HG02884 (cell line): ENCODE measurements around the gene INCENP.
"Not testable (repeated sequence)": the region's sequence is repeated elsewhere in the genome, so short reads cannot be mapped to it uniquely, and the experiment has no call there.

Experiments used
- ATAC-seq: cut with Tn5 transposase; IDR thresholded peaks from one replicate; pipeline ENCODE4 v1.9.1; 2021; ENCODE audit warnings: mild to moderate bottlenecking, moderate library complexity; ENCODE audit not compliant: unreplicated experiment

INCENP gene

DNA sequence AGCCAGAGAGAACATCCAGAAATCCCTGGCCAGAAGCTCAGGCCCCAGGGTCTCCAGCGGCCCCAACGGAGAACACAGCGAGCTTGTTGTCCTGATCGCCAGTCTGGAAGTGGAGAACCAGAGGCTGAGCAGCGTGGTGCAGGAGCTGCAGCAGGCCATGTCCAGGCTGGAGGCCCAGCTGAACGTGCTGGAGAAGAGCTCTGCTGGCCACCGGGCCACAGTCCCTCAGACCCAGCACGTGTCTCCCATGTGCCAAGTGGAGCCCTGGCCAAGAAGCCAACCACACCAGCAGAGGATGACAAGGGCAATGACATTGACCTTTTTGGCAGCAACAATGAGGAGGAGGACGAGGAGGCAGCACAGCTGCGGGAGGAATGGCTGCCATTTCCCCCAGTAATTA, 45.6 kb downstream of the INCENP start:
- ATAC-seq = no peak

DNA sequence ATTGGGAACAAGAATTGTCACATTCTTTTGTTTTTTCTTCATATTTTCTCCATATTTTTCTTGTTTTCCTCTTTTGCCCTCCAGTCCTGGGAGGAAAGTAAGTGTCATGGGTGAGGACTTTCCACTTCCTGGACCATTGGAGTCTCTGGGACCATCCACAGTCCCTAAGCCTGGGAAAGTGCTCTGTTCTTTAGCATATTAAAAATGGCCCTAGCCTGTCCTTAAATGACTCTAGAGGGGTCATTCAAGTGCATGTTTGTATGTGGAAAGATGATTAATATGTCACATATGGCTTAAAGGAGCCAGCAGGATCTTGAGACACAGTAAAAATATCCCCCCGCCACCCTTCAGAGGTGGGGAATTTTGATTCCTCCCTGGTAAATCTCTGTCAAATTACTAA, 46.1 kb downstream of the INCENP start:
- ATAC-seq = no peak

DNA sequence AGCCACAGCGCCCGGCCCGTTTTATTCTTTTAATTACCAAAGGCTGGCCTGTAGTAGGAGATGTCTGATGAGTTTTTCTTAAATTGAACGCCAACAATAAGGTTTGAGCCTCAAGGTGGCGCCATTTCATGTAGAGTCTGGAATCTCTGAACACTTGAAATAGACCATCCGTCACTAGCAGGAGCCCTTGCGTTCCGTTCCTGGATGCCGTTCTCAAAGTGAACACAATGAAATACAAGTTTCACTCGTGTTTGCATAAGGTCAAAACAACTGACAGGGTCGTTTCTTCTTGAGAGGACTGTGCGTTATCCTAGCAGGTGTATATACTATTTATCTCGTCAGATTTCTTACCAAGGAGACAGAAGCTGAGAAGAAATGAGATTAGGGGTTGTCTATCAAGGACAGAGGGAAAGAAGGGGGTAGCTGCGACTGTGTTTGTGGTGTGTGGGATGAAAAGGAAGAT, 47.5 kb downstream of the INCENP start:
- ATAC-seq = no peak

GRCh38 chr11:62172294-62172693, 48.5 kb downstream of the INCENP start:
- no peak for ATAC-seq

- ATAC-seq = no peak
Observed at GRCh38 chr11:62176766-62177165, 53.0 kb downstream of the INCENP start.

GRCh38 chr11:62179995-62180394, 56.2 kb downstream of the INCENP start:
- no peak for ATAC-seq

GRCh38 chr11:62181097-62181496, 57.3 kb downstream of the INCENP start:
- no peak for ATAC-seq

DNA sequence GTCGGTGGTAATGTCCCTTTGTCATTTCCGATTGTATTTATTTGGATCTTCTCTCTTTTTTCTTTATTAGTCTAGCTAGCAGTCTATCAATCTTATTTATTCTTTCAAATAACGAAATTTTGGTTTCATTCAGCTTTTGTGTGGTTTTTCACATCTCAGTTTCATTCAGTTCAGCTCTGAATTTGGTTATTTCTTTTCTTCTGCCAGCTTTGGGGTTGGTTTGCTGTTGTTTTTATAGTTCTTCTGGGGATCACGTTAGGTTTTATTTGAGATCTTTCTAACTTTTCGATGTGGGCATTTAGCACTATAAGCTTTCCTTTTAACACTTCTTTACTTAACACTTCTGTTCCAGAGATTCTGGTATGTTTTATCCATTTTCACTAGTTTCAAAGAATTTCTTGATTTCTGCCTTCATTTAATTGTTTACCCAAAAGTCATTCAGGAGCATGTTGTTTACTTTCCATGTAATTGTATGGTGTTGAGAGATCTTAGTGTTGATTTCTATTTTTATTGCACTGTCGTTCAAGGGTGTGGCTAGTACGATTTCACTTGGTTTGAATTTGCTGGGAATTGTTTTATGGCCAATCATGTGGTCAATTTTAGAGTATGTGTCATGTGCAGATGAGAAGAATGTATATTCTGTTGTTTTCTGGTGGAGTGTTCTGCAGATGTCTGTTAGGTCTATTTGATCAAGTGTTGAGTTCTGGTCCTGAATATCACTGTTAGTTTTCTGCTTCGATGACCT, 58.5 kb downstream of the INCENP start:
- no peak for ATAC-seq

GRCh38 chr11:62186195-62186594, 62.4 kb downstream of the INCENP start:
- ATAC-seq = no peak

GRCh38 chr11:62190011-62190410, 66.2 kb downstream of the INCENP start, which contains the start of gene SCGB1D1:
SCGB1D1 (plus strand) TSS chr11:62190216; CDS start chr11:62190285, 69 bp downstream.
- ATAC-seq = no peak

DNA sequence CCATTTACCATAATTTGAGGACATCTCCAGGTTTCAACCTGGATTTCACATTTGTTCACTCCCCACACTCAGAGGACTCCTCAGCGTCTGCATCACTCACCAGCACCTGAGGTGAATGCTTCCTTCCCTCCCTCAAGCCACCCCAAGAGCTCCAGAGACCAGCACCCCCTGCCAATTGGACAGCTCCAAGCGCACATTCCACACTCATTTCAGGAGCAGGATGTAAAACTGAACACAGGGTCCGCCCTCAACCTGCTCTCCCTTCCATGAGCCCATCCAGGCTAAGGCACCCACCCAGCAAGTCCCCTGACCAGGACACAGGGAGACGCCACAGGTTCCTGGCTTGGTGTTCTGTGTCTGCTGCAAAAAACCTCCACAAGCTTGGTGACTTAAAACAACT, 70.1 kb downstream of the INCENP start:
- no peak for ATAC-seq

DNA sequence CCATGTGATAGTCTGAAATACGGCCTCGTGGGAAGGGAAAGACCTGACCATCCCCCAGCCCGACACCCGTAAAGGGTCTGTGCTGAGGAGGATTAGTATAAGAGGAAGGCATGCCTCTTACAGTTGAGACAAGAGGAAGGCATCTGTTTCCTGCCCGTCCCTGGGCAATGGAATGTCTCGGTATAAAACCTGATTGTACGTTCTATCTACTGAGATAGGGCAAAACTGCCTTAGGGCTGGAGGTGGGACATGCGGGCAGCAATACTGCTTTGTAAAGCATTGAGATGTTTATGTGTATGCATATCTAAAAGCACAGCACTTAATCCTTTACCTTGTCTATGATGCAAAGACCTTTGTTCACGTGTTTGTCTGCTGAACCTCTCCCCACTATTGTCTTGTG, 71.2 kb downstream of the INCENP start:
- not testable (repeated sequence) for ATAC-seq

- ATAC-seq = no peak
Observed at GRCh38 chr11:62195945-62196344, 72.1 kb downstream of the INCENP start.

- ATAC-seq = not testable (repeated sequence)
Observed at GRCh38 chr11:62197400-62197799, 73.6 kb downstream of the INCENP start.

DNA sequence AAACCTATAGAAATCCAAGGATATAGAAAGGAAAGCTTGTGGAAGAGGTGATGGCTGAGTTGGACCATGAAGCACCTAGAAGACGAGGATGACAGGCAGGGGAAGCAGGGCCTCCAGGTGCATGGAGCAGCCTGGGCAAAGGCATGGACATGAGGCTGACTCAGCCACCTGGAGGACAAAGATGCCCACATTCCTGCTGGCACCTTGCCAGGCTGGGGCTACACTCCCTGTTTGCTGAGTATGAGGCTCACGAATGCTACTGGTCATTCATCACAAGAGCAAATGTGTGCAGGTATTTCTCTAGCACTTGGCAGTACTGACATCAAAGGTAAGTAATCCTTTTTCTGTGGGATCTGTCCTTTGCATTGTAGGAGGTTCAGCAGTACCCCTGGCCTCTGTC, 77.6 kb downstream of the INCENP start:
- no peak for ATAC-seq
